Spleen (tissue), 11 donors: ENCODE results near the gene HRH3. TPM values are rescaled to one million over a fixed set of nuclear protein-coding genes. Genes with fewer than 3 reads are reported as not detected.

Source experiments
- DNase-seq: peaks from one replicate; pipeline ENCODE4 v3.0.0-alpha.2; 2020
- H3K27ac ChIP-seq, 8 donors: fragments of 200-600 bp; sonication (generic) in 7 of 8; 1 replicate in 4 of 8; 2 replicates in 4 of 8; pipeline versions ENCODE4 v1.5.0 to v1.8.0; 2016 to 2021; ENCODE audit warnings: inconsistent platforms in 4 of 8, mild to moderate bottlenecking in 4 of 8, moderate library complexity in 1 of 8
- H3K27me3 ChIP-seq, 7 donors: fragments of 200-600 bp; sonication (generic) in 6 of 7; replicated peaks in 1 of 7; 1 replicate in 4 of 7; 2 replicates in 3 of 7; pipeline versions ENCODE4 v1.5.0 to v1.8.0; 2016 to 2021; ENCODE audit warnings: inconsistent platforms in 3 of 7, mild to moderate bottlenecking in 1 of 7
- H3K36me3 ChIP-seq, 6 donors: fragments of 200-600 bp; sonication (generic) in 5 of 6; 1 replicate in 4 of 6; 2 replicates in 2 of 6; pipeline versions ENCODE4 v1.5.0 to v1.8.0; 2016 to 2021; ENCODE audit warnings: inconsistent platforms in 2 of 6
- H3K4me1 ChIP-seq, 6 donors: fragments of 200-600 bp; sonication (generic) in 5 of 6; 1 replicate in 3 of 6; 2 replicates in 3 of 6; pipeline versions ENCODE4 v1.5.0 to v1.8.0; 2016 to 2021; ENCODE audit warnings: inconsistent platforms in 3 of 6
- H3K4me3 ChIP-seq, 8 donors: fragments of 200-600 bp; sonication (generic) in 7 of 8; 1 replicate in 4 of 8; 2 replicates in 4 of 8; pipeline versions ENCODE4 v1.5.0 to v1.8.0; 2016 to 2021; ENCODE audit warnings: inconsistent platforms in 4 of 8, mild to moderate bottlenecking in 4 of 8, moderate library complexity in 2 of 8
- H3K9me3 ChIP-seq, 8 donors: fragments of 200-600 bp; sonication (generic) in 7 of 8; 1 replicate in 4 of 8; 2 replicates in 4 of 8; pipeline versions ENCODE4 v1.5.0 to v1.8.0; 2016 to 2021; ENCODE audit warnings: inconsistent platforms in 4 of 8
- POLR2A ChIP-seq, 3 donors: fragments of 450-650 bp; IDR thresholded peaks; one replicate each; pipeline ENCODE4 v1.5.1; 2017; ENCODE audit warnings: antibody characterized with exemption in 3 of 3, mild to moderate bottlenecking in 1 of 3
- POLR2AphosphoS5 ChIP-seq, 3 donors: sonication (generic); formaldehyde crosslinking; IDR thresholded peaks; one replicate each; pipeline ENCODE4 v1.5.1; 2017; ENCODE audit warnings: antibody characterized with exemption in 3 of 3
- WGBS, 5 donors: extraction: QIAGEN DNeasy Blood & Tissue Kit in 3 of 5; methylation state at CpG; one replicate each; pipeline versions ENCODE4 v1.1.5 to v1.1.7; 2013 to 2018; 5-methylcytosine and 5-hydroxymethylcytosine counted together
- intact Hi-C: fragments of 100-400 bp; cut with DNase I; formaldehyde crosslinking; loops from one replicate; pipeline ENCODE4 v1.15.0; 2023; ENCODE audit warnings: low total_unique reads
- polyA plus RNA-seq, 3 donors: library from polyadenylated mRNA; stranded (reverse); fragments of 200-250 nt; gene quantifications; one replicate each; pipeline ENCODE4 v1.2.1, GENCODE V29; 2013
- total RNA-seq, 7 donors: library from RNA; depleted of rRNA in 3 of 7; stranded (reverse); fragments of >200 nt in 3 of 7; fragmentation: NEBNext Ultra II Directional in 4 of 7; extraction: Animal tissue kit (Norgen Biotek cat#: 25700) in 4 of 7; gene quantifications; one replicate each; pipeline versions ENCODE4 v1.1.0 to v1.2.1, GENCODE V29; 2016 to 2021
- TF ChIP-seq, protein P1 (sequence below), 11 experiments: fragments of 200-600 bp in 7 of 11; fragments of 450-650 bp in 4 of 11; sonication (generic) in 4 of 11; IDR thresholded peaks in 8 of 11; conservative IDR thresholded peaks in 3 of 11; 1 replicate in 7 of 11; 2 replicates in 4 of 11; pipeline versions ENCODE4 v1.4.0 to v1.8.0; 2016 to 2021; ENCODE audit warnings: antibody characterized with exemption in 11 of 11, inconsistent platforms in 4 of 11, mild to moderate bottlenecking in 1 of 11
- donor health status: healthy with polysubstance abuse.
- donor health status: DM: no; HTN: no; CAD: no; lungs with moderate emphysema.
- donor health status: DM: no; HTN: no; CAD: no.
- donor health status: Bipolar disorder and iron deficiency.
- donor health status: healthy.
- donor health status: DM: no; HTN: no; CAD: no.
- donor health status: DM: yes; HTN: yes; CAD: no.

Gene HRH3
- total and polyA plus RNA-seq, 10 donors: not detected

DNA sequence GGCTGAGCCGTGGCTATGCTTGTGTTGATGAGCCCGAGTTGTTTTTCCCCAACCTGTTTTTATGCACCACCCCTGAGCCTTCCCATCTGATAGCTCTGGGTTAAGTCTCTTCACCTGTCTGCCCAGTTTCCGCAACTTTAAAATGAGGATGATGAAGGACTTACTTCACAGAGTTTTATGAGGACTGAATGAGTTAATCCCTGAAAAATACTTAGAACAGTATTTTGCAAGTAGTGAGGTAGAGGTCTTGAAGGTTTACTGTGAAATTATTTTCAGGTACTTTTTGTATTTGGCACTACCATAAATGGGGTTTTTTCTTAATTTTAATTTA is 34.0 kb downstream of the HRH3 start:
- H3K4me1 ChIP-seq: peaks cover 20 to 72% (median 45%) of the 10 kb centered on the region in 6 donors
- H3K27me3 ChIP-seq: no peaks in the 10 kb centered on the region
- peak overlapping the region in 7 of 8 donors; percentile 56 to 99 (median 82) for H3K27ac ChIP-seq
- peak overlapping the region in 1 of 8 donors; percentile 85 for H3K4me3 ChIP-seq
- intact Hi-C loops: loop anchor here (10.0 kb wide), 1 partner anchor 59 kb away; no protein-coding TSS in a partner anchor
- TF ChIP-seq, protein P1, sequence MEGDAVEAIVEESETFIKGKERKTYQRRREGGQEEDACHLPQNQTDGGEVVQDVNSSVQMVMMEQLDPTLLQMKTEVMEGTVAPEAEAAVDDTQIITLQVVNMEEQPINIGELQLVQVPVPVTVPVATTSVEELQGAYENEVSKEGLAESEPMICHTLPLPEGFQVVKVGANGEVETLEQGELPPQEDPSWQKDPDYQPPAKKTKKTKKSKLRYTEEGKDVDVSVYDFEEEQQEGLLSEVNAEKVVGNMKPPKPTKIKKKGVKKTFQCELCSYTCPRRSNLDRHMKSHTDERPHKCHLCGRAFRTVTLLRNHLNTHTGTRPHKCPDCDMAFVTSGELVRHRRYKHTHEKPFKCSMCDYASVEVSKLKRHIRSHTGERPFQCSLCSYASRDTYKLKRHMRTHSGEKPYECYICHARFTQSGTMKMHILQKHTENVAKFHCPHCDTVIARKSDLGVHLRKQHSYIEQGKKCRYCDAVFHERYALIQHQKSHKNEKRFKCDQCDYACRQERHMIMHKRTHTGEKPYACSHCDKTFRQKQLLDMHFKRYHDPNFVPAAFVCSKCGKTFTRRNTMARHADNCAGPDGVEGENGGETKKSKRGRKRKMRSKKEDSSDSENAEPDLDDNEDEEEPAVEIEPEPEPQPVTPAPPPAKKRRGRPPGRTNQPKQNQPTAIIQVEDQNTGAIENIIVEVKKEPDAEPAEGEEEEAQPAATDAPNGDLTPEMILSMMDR (IDR thresholded peaks at IDR 0.05 in 8 of 11, conservative IDR thresholded peaks at IDR 0.05 in 3 of 11): no peak
- TF ChIP-seq POLR2A (IDR thresholded peaks at IDR 0.05) (no peak), POLR2AphosphoS5 (IDR thresholded peaks at IDR 0.05) (no peak)
- H3K36me3 ChIP-seq: peaks cover 0 to 24% (median 11%) of the 10 kb centered on the region in 6 donors
- no peaks in the 10 kb centered on the region for H3K9me3 ChIP-seq
- DNase-seq: no peak
- WGBS, 5 donors: 51 to 78% (median 69%) methylated on average over 3 of the region's 3 CpGs

DNA sequence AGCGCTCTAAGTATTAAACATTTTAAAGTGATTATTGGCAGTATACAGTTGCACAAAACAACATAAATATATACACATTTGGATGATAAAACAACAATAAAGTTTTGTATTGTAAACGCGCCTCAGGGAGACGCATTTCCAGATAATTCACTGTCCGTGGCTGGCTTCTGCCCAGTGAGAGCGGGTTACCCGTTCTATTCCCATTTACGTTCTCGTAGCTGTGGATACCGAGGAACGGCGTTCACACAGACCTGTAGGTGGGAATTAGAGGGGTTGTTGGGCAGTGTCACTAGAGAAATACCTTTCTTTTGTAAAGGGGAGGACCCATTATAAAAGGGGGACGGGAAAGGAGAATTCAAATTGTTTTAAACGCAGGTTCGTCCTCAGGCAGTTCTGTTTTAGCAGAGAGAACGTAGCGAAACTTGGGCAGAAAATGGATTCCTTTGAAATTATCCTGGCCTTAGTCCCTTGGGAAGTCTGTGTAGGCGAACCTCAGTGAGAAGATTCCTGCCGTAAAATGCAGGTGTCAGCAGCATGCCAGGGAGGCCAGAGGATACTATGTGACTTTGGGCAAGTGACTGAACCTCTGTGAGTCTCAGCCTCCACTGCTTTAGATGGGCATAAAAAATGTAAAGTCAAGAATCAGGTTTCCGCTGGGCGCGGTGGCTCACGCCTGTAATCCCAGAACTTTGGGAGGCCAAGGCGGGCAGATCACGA is 36.5 kb downstream of the HRH3 start:
- H3K27ac ChIP-seq: peak overlapping the region; percentile 92 to 99 (median 97)
- H3K9me3 ChIP-seq: no peaks in the 10 kb centered on the region
- peak; percentile 44 for DNase-seq
- H3K4me1 ChIP-seq: peaks cover 20 to 66% (median 45%) of the 10 kb centered on the region in 6 donors
- TF ChIP-seq, protein P1 (IDR thresholded peaks at IDR 0.05 in 8 of 11, conservative IDR thresholded peaks at IDR 0.05 in 3 of 11): no peak
- TF ChIP-seq POLR2A (IDR thresholded peaks at IDR 0.05) (no peak), POLR2AphosphoS5 (IDR thresholded peaks at IDR 0.05) (no peak)
- 28 to 34% (median 32%) methylated on average over 25 of the region's 25 CpGs for WGBS, 5 donors
- no peaks in the 10 kb centered on the region for H3K27me3 ChIP-seq
- peak overlapping the region; percentile 73 to 89 (median 84) for H3K4me3 ChIP-seq
- intact Hi-C loops: loop anchor here (5.0 to 10.0 kb wide), 2 partner anchors 41 to 61 kb away; partner anchors contain the start of genes PSMA7 and SS18L1
- peaks cover 0 to 13% (median 6%) of the 10 kb centered on the region in 6 donors for H3K36me3 ChIP-seq

DNA sequence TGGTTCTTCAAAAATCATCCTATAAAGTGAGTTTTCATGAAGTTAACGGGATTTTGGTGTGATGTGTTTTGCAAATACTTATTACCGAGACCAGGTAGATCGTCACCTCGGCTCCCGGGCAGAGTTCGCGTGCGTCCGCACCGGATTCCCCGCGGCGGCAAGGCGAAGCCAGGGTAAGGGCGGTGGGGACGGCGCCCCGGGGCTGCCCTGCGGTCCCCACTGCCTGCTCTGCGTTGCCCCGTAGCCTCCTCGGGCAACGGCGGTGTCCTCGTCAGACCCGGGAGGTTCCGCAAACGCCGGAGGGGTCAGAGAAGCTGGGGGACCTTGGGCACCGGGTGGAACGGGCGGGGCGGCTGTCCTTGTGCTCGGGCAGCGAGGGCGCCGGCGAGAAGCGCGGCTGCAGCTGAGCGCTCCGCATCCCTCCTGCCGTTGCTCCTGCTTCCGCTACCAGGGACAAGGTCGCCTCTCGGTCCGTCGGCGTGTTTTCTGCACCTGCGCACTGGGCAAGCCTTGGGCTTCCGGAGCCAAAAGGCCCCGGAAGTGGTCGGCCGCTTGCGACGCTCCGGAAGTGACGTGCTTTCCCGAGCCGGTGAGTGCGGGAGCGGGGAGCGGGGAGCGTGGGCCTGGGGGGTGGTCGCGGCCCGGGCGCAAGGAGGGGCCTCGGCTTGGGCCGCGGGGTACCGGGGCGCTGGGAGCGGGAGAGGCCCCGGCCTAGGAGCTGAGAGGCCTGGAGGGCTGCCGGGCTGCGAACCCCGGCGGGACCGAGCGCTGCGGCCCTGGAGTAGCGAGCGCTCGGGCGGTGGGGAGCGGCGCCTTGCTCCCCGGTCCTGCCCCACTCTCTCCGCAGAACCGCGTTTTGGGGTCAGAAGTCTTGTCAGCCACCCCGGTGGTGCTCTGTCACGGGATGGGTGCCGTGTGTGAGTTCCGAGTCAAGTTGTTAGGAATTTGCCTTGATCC is 37.3 kb downstream of the HRH3 start, which contains the start of gene MTG2:
TSS of gene MTG2 (plus strand) at position 560 of the 957 bp plus-strand sequence. CDS start 10,393 bp downstream, outside the sequence.
- Histone ChIP-seq H3K27ac (peak within 1 kb of the TSS; percentile 92 to 99 (median 97)), H3K36me3 (peaks cover 0 to 15% (median 6%) of the 10 kb centered on the region in 6 donors), H3K4me1 (peaks cover 20 to 59% (median 42%) of the 10 kb centered on the region in 6 donors), H3K27me3 (no peaks in the 10 kb centered on the region), H3K4me3 (peak within 1 kb of the TSS; percentile 73 to 89 (median 84)), H3K9me3 (no peaks in the 10 kb centered on the region)
- 0 to 1% (median 1%) methylated on average over 67 to 96 of the region's 96 CpGs for WGBS, 5 donors
- TF ChIP-seq, protein P1 (IDR thresholded peaks at IDR 0.05 in 8 of 11, conservative IDR thresholded peaks at IDR 0.05 in 3 of 11): peak in 6 of 11 experiments; percentile 22 to 46 (median 30)
- TF ChIP-seq POLR2A (IDR thresholded peaks at IDR 0.05) (peak in 1 of 3 donors; percentile 86), POLR2AphosphoS5 (IDR thresholded peaks at IDR 0.05) (peak; percentile 98 to 99 (median 99))
- DNase-seq: peak; percentile 98
- intact Hi-C loops: loop anchor here (5.0 to 10.0 kb wide), 2 partner anchors 40 to 62 kb away; partner anchors contain the start of genes PSMA7 and SS18L1
